PC-3 (cell line): ENCODE measurements around the gene PMFBP1. TPM values are rescaled to one million over a fixed set of nuclear protein-coding genes. Genes with fewer than 3 reads are reported as not detected.

ENCODE experiments used
- ATAC-seq: fragments of 200-7000 bp; cut with Tn5 transposase; 2 replicates; pipeline ENCODE4 v1.9.1; 2020; ENCODE audit warnings: mild to moderate bottlenecking, moderate library complexity
- BruUV-seq: library from RNA; stranded (reverse); fragments of 400-500 nt; replicated peaks from 2 replicates; lab custom pipeline; 2021; lab: Mats Ljungman, UMichigan
- CTCF ChIA-PET: fragments of 300-600 bp; sonication (Branson Sonifier 250); formaldehyde crosslinking; loops from one replicate; lab custom pipeline; 2022; ENCODE audit warnings: antibody characterized with exemption; lab: Charles Lee
- POLR2A ChIA-PET: fragments of 300-600 bp; sonication (Branson Sonifier 250); formaldehyde crosslinking; loops from one replicate; lab custom pipeline; 2022; ENCODE audit warnings: antibody characterized with exemption; ENCODE audit not compliant: unreplicated experiment; lab: Charles Lee
- DNase-seq: peaks from one replicate; pipeline ENCODE4 v3.0.0-alpha.2; 2015
- H2AFZ ChIP-seq: fragments of 300-600 bp; sonication (generic); 2 replicates; pipeline ENCODE4 v1.6.0; 2016; ENCODE audit warnings: antibody characterized with exemption, low read length
- H3F3A ChIP-seq: fragments of 300-600 bp; sonication (generic); one replicate; pipeline ENCODE4 v1.6.0; 2017; ENCODE audit warnings: antibody characterized with exemption, low read length, control low read depth, mild to moderate bottlenecking; ENCODE audit not compliant: unreplicated experiment
- H3K27ac ChIP-seq: fragments of 300-600 bp; sonication (generic); 2 replicates; pipeline ENCODE4 v1.5.1; 2016; ENCODE audit warnings: mild to moderate bottlenecking, low read length
- H3K27me3 ChIP-seq: fragments of 300-600 bp; sonication (generic); 2 replicates; pipeline ENCODE4 v1.6.1; 2016; ENCODE audit warnings: low read length, mixed read lengths
- H3K36me3 ChIP-seq: fragments of 300-600 bp; sonication (generic); 2 replicates; pipeline ENCODE4 v1.6.1; 2016; ENCODE audit warnings: low read depth, mixed run types, low read length, mixed read lengths
- H3K4me1 ChIP-seq: fragments of 300-600 bp; sonication (generic); 2 replicates; pipeline ENCODE4 v1.5.1; 2016; ENCODE audit warnings: low read length; ENCODE audit not compliant: insufficient read depth
- H3K4me2 ChIP-seq: fragments of 300-600 bp; sonication (generic); 2 replicates; pipeline ENCODE4 v1.6.0; 2016; ENCODE audit warnings: low read length
- H3K4me3 ChIP-seq: fragments of 300-600 bp; sonication (generic); 2 replicates; pipeline ENCODE4 v1.5.1; 2016; ENCODE audit warnings: mild to moderate bottlenecking, low read length, mixed read lengths
- H3K79me2 ChIP-seq: fragments of 300-600 bp; sonication (generic); 2 replicates; pipeline ENCODE4 v1.6.1; 2017; ENCODE audit warnings: low read length, mixed read lengths
- H3K9ac ChIP-seq: fragments of 300-600 bp; sonication (generic); 2 replicates; pipeline ENCODE4 v1.6.0; 2016; ENCODE audit warnings: mild to moderate bottlenecking, low read length
- H3K9me2 ChIP-seq: fragments of 300-600 bp; sonication (generic); replicated peaks from 2 replicates; pipeline ENCODE4 v1.6.1; 2016; ENCODE audit warnings: mixed run types, low read length, mixed read lengths
- H3K9me3 ChIP-seq: fragments of 300-600 bp; sonication (generic); 2 replicates; pipeline ENCODE4 v1.6.1; 2016; ENCODE audit warnings: low read length, mixed read lengths
- H4K20me1 ChIP-seq: fragments of 300-600 bp; sonication (generic); 2 replicates; pipeline ENCODE4 v1.6.1; 2016; ENCODE audit warnings: low read length, mixed read lengths
- CTCF ChIP-seq: fragments of 300-600 bp; sonication (generic); conservative IDR thresholded peaks from 2 replicates; pipeline ENCODE4 v1.5.1; 2017; ENCODE audit warnings: antibody characterized with exemption, low read depth, mild to moderate bottlenecking, low read length
- EZH2 ChIP-seq: fragments of 300-600 bp; sonication (generic); IDR thresholded peaks from one replicate; pipeline ENCODE4 v1.6.1; 2017; ENCODE audit warnings: antibody characterized with exemption, mild to moderate bottlenecking, low read length; ENCODE audit not compliant: unreplicated experiment
- EZH2phosphoT487 ChIP-seq: fragments of 300-600 bp; sonication (generic); IDR thresholded peaks from 2 replicates; pipeline ENCODE4 v1.6.1; 2018; ENCODE audit warnings: mild to moderate bottlenecking, antibody characterized with exemption, low read length, borderline replicate concordance
- intact Hi-C: fragments of 100-400 bp; cut with micrococcal nuclease; formaldehyde crosslinking; loops from 2 replicates; pipeline ENCODE4 v1.9.0; 2023
- total RNA-seq: library from RNA; depleted of rRNA; stranded (reverse); fragments of >200 nt; gene quantifications from 2 replicates; pipeline ENCODE4 v1.2.3, GENCODE V29; 2014

PMFBP1 gene
- total RNA-seq, 1 experiment from 2014 or later, result 1.2 TPM

- CTCF ChIA-PET, result no interaction called here
- Histone ChIP-seq H2AFZ (no peak overlapping the region), H3K79me2 (no peaks in the 10 kb centered on the region), H4K20me1 (no peaks in the 10 kb centered on the region), H3K4me3 (no peak overlapping the region), H3K4me2 (no peak overlapping the region), H3K36me3 (no peaks in the 10 kb centered on the region), H3F3A (no peaks in the 10 kb centered on the region), H3K27ac (no peak overlapping the region), H3K9me2 (no peaks in the 10 kb centered on the region), H3K9me3 (no peaks in the 10 kb centered on the region), H3K4me1 (no peaks in the 10 kb centered on the region), H3K27me3 (no peaks in the 10 kb centered on the region), H3K9ac (no peak overlapping the region)
- intact Hi-C loops, result no loop called here
- TF ChIP-seq EZH2phosphoT487 (no peak), EZH2 (no peak), CTCF (no peak)
- no TSS peak for BruUV-seq
- POLR2A ChIA-PET, result no interaction called here
- DNase-seq (no peak), ATAC-seq (no peak)
Observed at GRCh38 chr16:72214821-72215220, 42.9 kb upstream of the PMFBP1 start.

- Histone ChIP-seq H2AFZ (no peak overlapping the region), H3K27me3 (no peaks in the 10 kb centered on the region), H3F3A (no peaks in the 10 kb centered on the region), H3K27ac (no peak overlapping the region), H3K4me1 (no peaks in the 10 kb centered on the region), H3K79me2 (no peaks in the 10 kb centered on the region), H3K4me3 (no peak overlapping the region), H3K9me3 (no peaks in the 10 kb centered on the region), H4K20me1 (no peaks in the 10 kb centered on the region), H3K9me2 (no peaks in the 10 kb centered on the region), H3K9ac (no peak overlapping the region), H3K36me3 (no peaks in the 10 kb centered on the region), H3K4me2 (no peak overlapping the region)
- intact Hi-C loops, result no loop called here
- no peak for TF ChIP-seq CTCF
- TF ChIP-seq EZH2, result no peak
- no peak for TF ChIP-seq EZH2phosphoT487
- no TSS peak for BruUV-seq
- DNase-seq (no peak), ATAC-seq (no peak)
- POLR2A ChIA-PET, result no interaction called here
- CTCF ChIA-PET, result no interaction called here
Observed at GRCh38 chr16:72211110-72211509, 39.2 kb upstream of the PMFBP1 start.

- Histone ChIP-seq H3K36me3 (no peaks in the 10 kb centered on the region), H3K27me3 (no peaks in the 10 kb centered on the region), H3K79me2 (no peaks in the 10 kb centered on the region), H4K20me1 (no peaks in the 10 kb centered on the region), H3K9me3 (no peaks in the 10 kb centered on the region), H3K9ac (no peak overlapping the region), H3F3A (no peaks in the 10 kb centered on the region), H3K4me1 (no peaks in the 10 kb centered on the region), H3K9me2 (no peaks in the 10 kb centered on the region), H3K4me3 (no peak overlapping the region), H2AFZ (no peak overlapping the region), H3K4me2 (no peak overlapping the region), H3K27ac (no peak overlapping the region)
- ChIA-PET POLR2A (no interaction called here), CTCF (no interaction called here)
- TF ChIP-seq CTCF, result no peak
- no peak for TF ChIP-seq EZH2
- no peak for TF ChIP-seq EZH2phosphoT487
- ATAC-seq (no peak), DNase-seq (no peak)
- intact Hi-C loops, result no loop called here
- no TSS peak for BruUV-seq
Observed at GRCh38 chr16:72210555-72210954, 38.6 kb upstream of the PMFBP1 start.
